Mammary epithelial cell (primary cell): ENCODE measurements around the gene CHST14.

ENCODE experiments used
- CTCF ChIP-seq, 2 donors: IDR thresholded peaks in 1 of 2; conservative IDR thresholded peaks in 1 of 2; 2 replicates each; pipeline ENCODE4 v1.5.1; 2011 to 2012; ENCODE audit warnings: inconsistent platforms in 2 of 2, low read length in 2 of 2, mild to moderate bottlenecking in 2 of 2, control low read depth in 1 of 2, low read depth in 1 of 2; ENCODE audit not compliant: insufficient read depth in 1 of 2; ENCODE audit errors: extremely low read depth in 1 of 2
- EZH2 ChIP-seq: IDR thresholded peaks from 2 replicates; pipeline ENCODE4 v1.6.1; 2012; ENCODE audit warnings: low read length, inconsistent platforms, borderline replicate concordance

GRCh38 chr15:40443846-40444245, 26.9 kb upstream of the CHST14 start:
- no peak for TF ChIP-seq EZH2
- TF ChIP-seq CTCF (conservative IDR thresholded peaks at IDR 0.05 in 1 of 2, IDR thresholded peaks at IDR 0.05 in 1 of 2; ENCODE audit: extremely low read depth in 1 of 2, insufficient read depth in 1 of 2, low read depth in 1 of 2, low read length in 2 of 2), result no peak
